GM21723 (cell line): ENCODE results near the gene LTBP2.

Experiments
- ATAC-seq: cut with Tn5 transposase; IDR thresholded peaks from one replicate; pipeline ENCODE4 v1.9.1; 2021; ENCODE audit warnings: mild to moderate bottlenecking, moderate library complexity; ENCODE audit not compliant: unreplicated experiment

Gene LTBP2

GRCh38 chr14:74574706-74575105, 37.3 kb downstream of the LTBP2 start:
- ATAC-seq = no peak

DNA sequence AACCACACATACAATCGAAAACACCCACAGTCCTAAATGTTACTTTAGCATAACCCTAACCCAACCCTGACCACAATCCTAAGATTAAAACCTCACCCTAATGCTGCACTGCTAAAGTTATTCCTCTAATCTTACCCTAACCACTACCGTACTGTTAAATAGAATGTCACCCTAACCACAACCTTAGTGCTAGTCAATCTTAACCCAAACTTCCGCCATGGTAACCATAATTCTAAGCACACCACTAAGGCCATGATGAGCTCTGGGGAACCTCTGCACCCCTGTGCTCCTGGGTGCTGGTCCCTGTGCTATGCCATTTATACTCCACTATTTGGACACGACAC, 38.0 kb downstream of the LTBP2 start:
- ATAC-seq = no peak

DNA sequence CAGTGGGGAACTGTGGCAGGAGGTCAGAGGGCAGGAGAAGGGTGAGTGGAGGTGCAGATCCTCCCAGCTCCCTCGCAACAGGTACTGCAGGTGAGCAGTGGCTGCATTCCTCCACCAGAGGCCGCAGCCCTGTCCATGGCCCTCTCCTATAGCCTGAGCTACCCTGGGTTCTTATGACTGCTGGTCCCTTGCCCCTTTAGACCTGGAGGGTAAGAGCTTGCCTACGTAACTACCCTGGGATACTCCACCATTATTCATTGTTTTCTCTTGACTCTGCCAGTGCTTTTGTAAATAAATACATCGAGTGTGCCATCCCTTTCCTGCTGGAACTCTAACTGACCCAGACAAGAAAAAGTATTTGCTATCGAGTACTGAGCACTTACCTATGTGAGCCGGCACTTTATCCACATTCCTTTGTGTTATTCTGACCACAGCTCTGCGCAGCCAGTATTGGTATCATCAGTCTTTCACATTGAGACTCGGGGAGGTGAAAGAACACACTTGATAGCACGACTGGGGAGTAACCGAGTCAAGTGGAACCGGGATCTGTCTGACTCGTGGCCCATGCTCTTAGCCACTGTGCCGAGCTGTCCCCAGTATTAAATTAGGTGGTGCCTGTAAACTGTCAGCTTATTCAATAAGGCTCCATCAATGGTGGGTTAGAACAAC, 38.5 kb downstream of the LTBP2 start:
- no peak for ATAC-seq

DNA sequence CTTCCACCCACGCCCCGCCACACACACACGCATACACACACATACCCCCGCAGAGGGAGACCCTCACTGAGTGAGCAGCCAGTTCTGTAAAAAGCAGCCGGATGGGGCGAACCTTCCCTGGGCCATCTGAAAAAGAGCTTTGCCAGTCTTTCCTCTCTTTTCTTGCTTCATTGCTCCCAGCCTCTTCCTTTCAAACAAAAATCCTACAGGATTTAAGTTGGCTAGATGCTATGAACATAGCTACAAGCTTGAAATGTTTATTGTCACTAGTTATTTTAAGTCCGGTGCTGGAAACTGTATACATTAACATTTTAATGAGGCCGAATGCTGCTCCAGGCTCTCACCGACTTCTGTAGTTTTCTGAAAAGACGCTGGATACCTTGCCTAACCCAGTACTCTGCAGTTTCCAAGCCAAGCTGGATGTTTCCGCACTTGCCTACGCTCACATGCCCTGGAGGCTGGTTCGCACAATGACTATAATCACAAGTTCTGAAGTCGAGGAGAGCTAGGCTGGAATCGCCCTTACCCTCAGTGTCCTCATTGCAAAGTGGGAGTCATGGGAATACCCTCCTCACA, 39.2 kb downstream of the LTBP2 start:
- ATAC-seq = no peak

DNA sequence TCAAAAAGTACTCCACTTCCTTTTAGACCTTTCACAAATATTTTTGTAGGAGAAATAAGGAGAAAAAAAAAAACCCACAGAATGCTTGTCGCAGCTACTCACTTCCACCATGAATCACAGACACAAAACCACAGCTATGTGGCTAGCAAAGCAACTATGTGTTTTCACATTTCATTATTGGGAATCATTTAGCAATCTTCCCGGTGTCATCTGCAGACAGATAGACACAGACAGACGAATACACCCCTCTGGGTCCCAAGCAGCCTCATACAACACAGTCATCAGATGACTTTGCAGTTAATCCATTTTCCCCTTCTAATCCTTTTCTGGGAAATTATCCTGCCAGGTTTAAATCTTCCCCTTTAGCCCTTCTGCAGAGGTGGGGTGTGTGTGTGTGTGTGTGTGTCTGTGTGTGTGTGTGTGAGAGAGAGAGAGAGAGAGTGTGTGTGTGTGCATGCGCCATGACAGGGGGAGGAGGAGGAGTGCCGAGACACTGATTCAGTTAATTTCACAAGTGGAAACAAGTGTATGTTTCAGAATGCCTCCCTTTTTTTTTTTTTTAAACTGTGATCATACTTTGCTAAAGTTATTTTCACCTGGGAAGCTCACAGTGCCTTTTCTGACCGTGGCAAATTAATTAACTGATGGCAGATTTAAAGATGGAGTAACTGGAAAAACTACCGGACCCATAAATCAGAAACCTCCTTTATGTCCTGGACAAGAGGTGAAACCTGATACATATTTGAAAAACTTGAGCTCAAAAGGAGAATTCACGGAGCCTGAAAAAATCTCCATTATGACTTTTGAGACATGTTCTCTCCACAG, 39.9 kb downstream of the LTBP2 start:
- no peak for ATAC-seq

DNA sequence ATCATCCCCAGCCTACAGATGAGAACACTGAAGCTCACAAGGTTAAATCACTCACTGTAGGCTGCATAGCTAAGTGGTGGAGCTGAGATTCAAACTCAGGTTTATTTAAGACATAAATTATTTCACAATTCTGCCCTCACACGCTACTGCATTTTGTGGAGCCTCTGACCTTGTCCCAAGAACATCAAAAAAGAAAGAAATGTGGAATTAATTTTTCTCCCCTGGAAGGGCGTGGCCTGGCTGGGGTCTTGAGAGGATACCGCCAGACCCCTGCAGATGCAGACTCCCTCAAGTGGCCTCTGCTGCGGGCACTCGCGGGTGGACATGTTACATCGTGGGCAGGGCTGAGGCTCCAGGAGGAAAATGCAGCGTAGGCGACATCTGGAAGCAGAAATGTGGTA, 40.6 kb downstream of the LTBP2 start:
- ATAC-seq = no peak

- no peak for ATAC-seq
These were observed 41.3 kb downstream of the LTBP2 start for GRCh38 chr14:74570696-74571095.

GRCh38 chr14:74569806-74570591, 42.0 kb downstream of the LTBP2 start:
- ATAC-seq = no peak

DNA sequence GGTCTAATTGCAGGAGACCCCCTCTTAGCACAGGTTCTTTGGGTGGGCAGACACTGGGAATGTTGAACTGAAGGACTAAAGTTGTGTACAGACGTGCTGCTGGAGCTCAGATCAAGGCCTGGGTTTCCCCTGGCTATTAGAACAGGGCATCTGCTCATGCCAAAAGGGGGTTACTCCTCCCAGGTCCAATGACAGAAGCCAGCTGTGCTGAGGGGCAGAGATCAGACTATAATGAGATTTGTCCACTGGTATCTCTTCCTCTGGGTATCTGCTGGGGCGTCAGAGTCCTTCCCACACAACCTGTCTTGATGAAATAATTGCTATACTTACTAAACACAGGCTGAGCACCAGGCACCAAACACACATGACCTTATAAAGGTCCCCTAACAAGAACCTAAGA, 42.6 kb downstream of the LTBP2 start:
- ATAC-seq = no peak

GRCh38 chr14:74568911-74569310, 43.1 kb downstream of the LTBP2 start:
- ATAC-seq = no peak

- no peak for ATAC-seq
These were observed 43.7 kb downstream of the LTBP2 start for GRCh38 chr14:74568380-74568649.

GRCh38 chr14:74567646-74568379, 44.2 kb downstream of the LTBP2 start:
- no peak for ATAC-seq

DNA sequence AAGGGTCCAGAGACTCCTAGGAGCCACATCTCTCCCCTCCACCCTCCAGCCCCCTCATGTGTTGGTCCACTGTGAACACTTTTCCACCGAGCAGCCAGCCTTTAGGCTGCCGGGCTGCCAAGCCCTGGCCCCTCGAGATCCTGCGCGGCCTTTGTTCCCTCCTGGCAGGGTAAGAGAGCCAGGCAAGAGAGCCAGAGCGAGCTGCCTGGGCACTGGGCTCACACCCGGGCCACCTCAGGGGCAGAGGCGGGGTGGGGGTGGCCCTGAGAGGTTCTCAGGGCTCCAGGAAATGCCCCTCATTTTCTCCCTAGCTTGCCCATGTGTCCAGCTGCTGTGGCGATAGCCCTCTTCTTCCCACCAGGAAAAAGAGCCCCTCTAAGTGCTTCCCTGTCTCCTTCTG, 44.8 kb downstream of the LTBP2 start:
- ATAC-seq = no peak

DNA sequence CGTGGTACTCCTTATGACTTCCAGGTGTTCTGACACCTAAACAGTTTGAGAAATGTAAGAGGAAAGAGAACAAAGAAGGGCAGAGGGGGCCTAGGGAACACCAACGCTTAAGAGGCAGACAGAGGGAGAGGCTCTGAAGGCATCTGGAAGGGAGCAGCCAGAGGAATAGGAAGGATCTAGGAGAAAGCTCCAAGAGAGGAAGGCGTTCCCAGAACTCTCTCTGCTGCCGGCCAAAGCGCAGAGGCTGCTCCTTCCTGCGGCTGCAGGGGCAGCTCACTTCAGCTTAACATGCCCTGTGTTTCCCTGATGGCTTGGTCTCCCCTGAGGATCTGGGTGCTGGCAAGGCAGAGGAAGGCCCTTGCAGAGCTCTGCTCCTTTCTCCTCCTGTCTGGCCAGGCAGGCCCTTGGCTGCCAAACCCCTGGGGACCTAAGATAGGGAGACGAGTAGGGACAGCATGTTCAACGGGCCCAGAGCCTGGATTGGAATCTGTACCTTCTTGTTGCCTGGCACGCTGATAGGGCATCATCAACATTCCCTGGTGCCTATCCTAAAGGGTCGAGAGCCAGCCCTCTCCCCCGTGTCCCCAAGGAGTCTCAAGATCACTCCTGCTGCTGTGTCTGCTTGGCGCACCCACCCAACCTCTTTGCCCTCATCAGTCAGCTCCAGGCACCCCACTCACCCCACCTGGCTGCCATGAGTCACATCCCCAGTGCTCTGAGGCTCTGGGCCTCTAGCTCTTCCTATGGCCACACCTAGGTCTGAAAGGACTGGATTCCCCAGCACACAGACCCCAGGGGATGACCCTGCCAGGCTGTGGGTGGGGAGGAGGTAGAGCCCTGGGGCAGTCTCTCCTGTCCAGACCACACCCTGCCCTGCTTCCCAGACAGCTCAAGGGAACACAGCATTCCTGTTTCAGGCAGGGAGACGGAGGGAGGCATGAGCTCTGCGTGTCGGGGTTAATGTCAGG, 45.6 kb downstream of the LTBP2 start:
- ATAC-seq = no peak

DNA sequence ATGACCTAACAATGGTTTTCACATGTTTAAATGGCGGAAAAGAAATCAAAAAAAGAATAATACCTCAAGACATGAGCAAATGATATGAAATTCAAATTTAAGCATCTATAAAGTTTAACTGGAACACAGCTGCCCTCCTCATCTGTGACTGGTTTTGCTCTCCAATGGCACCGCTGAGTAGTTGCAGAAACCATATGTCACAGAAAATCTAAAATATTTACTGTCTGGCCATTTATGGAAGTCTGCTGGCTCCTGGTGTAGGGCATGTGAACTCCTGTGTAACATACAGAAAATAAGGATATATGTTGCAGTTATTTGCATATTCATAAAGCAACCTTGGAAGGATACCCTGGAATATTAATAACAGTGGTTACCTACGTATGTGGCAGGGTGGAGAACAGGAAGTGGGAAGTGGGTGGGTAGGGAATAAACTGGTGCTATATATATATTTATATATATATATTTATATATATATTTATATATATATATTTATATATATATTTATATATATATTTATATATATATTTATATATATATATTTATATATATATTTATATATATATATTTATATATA, 48.4 kb downstream of the LTBP2 start:
- ATAC-seq = no peak

DNA sequence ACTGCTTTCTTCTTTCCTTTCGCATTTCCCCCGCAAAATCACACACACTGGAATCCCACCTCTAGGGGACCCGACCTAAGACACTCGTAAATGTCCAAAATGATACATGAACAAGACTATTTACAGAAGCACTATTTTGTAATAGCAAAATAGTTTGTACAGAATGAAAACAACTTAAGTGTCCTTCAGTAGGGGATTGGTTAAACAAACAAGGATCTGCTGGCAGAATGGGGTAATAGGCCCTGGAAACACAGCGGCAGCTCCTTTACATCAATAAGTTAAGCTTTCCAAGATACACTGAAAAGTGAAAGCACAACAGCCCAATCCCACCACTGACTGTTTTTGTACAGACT, 48.8 kb downstream of the LTBP2 start:
- no peak for ATAC-seq

GRCh38 chr14:74562515-74563232, 49.4 kb downstream of the LTBP2 start:
- no peak for ATAC-seq

DNA sequence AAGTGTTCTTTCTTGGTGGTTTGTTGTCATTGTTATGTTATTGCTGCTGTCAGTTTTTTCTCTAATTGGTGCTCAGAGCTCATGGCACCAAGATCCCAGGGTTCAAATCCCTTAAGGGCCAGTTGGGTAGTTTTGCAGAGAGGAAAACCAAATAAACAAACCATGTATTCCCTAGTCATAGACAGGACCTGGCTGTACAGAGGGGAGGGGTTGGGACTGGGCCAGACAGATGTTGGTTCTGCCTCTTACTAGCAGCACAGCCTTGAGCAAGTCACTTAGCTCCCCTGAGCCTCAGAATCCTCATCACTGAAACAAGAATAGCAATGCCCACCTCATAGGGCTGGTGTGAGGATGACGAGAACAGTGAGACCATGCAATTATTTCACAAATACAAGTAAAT, 53.4 kb downstream of the LTBP2 start:
- ATAC-seq = no peak

- ATAC-seq = no peak
These were observed 54.3 kb downstream of the LTBP2 start for GRCh38 chr14:74557691-74558090.
